Mammary epithelial cell (primary cell): ENCODE measurements around the gene CNN3.

Experiments
- CTCF ChIP-seq, 2 donors: IDR thresholded peaks in 1 of 2; conservative IDR thresholded peaks in 1 of 2; 2 replicates each; pipeline ENCODE4 v1.5.1; 2011 to 2012; ENCODE audit warnings: inconsistent platforms in 2 of 2, low read length in 2 of 2, mild to moderate bottlenecking in 2 of 2, control low read depth in 1 of 2, low read depth in 1 of 2; ENCODE audit not compliant: insufficient read depth in 1 of 2; ENCODE audit errors: extremely low read depth in 1 of 2
- EZH2 ChIP-seq: IDR thresholded peaks from 2 replicates; pipeline ENCODE4 v1.6.1; 2012; ENCODE audit warnings: low read length, inconsistent platforms, borderline replicate concordance

DNA sequence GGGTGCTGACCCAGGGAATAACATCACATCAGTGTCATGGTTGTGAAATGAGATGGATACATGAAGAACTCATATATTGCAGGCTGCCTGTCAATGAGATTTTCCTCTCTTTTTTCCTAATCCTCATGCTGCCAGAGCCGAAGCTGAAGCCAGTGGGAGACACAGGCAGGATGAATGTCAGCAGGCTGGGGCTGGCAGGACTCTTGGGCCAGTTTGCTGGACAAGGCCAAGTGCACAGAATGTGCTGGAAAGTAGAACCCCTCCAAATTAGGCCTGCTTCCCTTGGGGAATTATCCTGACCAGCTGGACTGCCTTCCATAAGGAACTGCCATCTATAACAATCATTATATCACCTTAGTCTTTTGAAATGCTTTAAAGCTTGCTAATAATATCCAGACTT lies 75.3 kb downstream of the CNN3 start:
- TF ChIP-seq EZH2 (no peak), CTCF (conservative IDR thresholded peaks at IDR 0.05 in 1 of 2, IDR thresholded peaks at IDR 0.05 in 1 of 2; ENCODE audit: extremely low read depth in 1 of 2, insufficient read depth in 1 of 2, low read depth in 1 of 2, low read length in 2 of 2) (no peak)
